LoVo (cell line): Measurements from ENCODE around the gene SCRN2.

Experiments
- DNase-seq: peaks from one replicate; pipeline ENCODE4 v3.0.0-alpha.2; 2016; ENCODE audit warnings: low spot score

The SCRN2 gene

DNA sequence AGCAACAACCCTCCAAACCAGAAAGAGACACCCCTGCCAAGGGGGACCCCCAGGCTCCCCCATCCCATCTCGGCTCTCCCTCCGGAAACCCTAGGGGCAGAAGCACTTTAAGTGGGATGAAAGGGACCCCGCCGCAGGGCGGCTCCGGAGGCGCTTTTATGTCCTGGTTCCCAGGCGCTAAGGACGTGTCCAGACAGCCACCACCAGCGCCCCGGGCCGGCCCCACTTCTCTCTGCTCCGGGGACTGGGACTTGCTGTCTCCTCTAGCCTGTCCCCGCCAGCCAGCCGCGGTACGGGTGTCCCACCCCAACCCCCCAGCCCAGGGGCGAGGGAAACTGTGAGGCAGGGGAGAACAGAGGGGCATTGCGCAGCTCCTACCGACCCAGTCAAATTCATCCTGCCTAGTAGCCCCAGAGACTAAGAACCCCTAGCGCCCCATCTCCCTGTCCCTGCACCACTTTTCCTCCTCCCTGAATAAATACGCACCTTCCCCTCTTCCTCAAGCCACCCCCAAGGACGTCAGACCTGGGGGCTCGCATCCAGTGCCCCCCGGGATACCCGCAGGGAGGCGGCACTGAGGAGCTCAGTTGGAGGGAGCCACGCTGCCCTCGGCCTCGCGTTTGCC lies 5.8 kb upstream of the SCRN2 start:
- DNase-seq = no peak

DNA sequence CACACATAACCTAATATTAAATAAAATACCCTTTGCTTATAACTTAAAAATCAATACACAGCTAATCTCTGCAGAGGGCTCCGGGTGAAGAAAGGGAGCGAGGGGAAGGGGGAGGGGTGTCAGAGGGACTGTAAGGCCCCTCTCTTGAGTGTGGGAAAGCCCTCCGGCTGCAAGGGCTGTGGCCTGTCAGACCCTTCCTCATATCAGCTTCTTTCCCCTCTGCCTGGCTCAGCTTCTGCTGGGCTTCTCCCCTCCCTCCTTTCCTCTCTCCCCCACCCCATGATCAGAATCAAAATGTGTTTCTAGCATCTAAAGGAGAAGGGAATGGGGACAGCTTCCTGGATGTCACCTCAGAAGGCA lies 4.6 kb upstream of the SCRN2 start:
- no peak for DNase-seq

DNA sequence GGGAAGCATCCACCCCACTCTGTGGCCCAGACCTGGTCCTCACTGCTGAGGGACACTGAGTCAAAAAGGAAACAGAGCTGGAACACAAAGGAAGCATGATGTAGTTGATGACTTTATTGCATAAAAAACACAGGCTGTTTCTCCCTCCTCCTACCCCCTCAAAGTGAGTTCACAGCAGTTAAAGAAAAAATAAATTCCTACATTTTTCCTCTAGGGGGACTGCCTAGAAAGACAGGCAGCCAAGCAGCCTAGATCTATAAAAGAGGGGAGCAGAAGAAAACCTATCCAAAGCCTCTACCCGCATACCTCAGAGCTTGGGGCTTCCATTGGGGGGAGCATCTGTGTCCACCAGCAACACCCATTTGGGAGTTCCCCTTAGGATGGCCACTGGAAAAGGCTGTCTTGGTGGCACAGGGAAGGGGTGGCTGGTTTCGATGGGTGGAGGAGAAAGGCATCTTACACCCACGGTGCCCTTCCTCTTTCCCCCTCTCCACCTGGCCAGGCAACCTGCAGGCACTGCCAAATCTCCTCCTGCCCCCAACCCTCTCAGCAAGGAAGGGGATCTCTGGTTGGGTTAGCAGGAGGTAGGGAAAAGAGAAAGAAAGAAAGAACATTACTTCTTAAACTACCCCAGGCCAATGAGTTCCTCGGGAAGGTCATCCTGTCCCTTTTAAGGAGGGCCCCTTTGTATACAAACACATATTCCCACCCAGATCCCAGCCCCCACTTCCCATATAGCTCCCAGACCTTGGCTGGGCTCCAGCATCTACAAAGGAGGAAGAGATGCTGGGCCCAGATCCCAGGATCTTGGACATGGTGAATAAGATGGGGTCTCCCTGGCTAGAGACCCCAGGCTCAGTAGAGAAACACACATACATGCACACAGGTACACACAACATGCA lies 4.0 kb upstream of the SCRN2 start:
- DNase-seq = no peak

DNA sequence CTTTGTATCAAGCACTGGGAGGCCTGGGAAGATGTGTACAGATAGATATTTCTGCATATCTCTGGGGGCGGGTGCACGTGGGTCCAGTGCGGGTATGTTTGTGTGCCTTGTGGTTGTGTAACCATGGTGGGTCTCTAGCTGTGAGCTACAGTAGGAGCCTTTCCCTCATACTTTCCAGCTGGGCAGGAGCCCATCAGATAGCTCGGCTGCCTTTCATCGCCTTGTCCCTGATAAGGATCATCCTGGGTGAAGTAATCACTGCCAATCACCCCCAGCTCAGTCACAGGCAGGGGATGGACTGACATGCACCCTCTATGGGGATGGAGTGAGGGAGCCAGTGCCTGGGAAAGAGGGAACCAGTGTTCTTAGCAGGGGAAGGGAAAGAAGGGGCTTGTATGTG lies 3.2 kb upstream of the SCRN2 start:
- DNase-seq = no peak

DNA sequence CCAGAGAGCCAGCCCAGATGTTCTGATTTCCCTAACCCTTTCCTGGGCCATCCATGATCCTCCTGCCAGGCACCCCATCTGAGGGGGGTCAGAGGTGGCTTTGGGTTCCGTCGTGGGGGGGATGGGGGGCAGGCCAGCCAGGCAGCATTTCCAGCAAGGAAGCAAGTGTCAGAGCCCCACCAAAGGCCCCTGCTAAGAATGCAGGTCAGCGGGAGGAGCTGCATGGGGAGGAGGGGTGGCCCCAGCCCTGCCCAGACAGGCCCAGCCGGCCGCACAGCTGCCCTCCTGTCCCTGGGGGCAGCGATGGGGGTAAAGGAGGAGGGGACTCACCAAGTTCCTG lies 2.3 kb upstream of the SCRN2 start:
- DNase-seq = no peak

DNA sequence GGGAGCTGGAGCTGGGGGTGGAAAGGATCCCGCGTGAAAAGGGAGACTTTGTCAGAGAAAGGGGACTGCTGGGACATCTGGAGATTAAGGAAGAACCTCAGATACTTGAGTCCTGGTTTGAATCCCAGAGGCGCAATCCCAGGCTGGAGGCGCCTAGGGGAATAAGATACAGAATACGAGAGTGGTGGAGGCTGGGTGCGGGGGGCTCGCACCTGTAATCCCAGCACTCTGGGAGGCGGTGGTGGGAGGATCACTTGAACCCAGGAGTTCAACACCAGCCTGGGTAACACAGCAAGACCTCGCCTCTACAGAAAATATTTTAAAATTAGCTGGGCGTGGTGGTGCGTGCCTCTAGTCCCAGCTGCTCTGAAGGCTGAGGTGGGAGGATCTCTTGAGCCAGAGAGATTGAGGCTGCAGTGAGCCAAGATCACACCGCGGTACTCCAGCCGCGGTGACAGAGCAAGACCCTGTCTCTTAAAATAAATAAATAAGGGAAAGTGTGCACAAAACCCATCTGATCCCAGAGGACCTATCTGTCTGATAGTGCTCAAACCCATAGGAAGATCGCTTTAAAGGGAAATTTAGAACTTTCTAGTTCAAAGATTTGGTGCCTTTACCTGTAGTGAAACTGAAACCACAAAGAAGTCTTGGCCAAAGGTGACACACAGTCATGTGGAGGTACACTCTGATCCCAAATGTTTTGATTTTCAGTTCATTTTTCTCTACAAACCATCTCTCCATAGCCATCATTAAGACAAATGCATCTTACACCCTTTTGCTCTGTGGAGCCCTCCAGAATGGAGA lies 617 bp upstream of the SCRN2 start:
- peak; percentile 14 for DNase-seq

DNA sequence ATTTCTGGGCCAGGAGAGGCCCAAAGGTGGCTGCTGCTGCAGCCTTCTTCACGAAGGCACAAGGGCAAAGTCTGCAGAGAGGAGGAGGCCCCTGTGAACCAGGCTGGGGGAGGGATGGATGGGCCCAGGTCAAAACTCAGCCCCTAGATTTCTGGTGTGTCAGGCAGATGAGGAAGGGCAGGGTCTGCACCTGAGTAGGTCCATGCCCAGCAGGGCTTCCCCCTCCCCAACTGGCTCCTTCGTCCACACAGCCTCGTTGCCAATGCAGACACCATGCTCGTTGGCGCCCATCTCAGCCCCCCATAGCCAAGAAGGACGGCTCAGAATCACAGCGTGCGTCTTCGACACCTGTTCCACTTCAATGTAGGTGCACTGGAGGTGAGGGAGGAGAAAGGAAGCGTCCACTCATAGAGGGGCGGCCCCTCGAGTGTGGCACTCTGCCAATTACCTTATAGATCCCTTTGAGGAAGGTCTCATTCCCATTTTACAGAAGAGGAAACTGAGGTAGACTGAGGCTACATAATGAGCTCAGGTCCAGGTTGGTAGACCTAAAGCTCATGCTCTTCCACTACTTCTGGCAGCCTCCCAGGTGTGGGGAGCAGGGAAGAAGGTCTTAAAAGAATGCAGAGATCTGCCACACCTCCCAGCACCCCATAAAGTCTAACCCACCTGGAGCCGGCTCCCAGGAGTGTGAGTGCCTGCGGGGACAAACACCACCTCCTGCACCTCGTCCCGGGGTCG lies 902 bp downstream of the SCRN2 start:
- no peak for DNase-seq

DNA sequence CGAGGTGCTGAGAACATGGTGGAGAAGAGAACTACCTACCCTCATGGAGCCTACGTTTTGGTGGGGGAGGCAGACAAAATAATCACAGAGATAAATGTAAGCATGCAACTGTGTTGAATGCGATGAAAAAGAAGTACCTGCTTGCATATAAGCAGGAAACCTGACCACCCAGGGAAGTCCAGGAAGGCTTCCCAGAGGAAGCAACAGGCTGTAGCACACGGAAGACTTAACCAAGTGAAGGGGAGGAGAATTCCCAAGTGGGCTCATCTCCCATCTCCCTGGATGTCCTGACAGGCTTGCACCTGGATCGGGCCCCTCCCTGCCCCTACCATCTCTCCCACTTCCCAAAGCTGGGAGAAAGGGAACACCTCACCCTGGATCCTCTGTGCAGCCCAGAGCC lies 2.0 kb downstream of the SCRN2 start:
- DNase-seq = no peak

DNA sequence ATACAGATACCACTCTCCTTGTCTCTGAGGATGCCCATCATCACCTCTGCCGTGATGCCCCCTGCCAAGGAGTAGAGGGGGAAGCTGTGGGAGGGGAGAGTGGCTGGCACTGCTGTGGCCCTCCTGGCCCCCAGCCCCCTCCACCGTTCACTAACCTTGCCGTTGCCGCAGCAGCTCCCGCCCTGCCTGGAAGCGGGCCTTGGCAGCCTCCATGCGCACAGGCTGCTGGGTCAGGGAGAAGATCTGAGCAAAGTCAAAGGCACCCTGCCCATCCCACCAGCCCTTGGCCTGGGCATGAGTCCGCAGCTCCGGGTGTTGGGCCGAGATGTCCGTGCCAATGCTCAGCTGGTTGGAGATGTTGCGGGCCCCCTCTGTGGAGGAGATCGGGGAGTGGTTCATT lies 2.4 kb downstream of the SCRN2 start:
- DNase-seq = no peak

DNA sequence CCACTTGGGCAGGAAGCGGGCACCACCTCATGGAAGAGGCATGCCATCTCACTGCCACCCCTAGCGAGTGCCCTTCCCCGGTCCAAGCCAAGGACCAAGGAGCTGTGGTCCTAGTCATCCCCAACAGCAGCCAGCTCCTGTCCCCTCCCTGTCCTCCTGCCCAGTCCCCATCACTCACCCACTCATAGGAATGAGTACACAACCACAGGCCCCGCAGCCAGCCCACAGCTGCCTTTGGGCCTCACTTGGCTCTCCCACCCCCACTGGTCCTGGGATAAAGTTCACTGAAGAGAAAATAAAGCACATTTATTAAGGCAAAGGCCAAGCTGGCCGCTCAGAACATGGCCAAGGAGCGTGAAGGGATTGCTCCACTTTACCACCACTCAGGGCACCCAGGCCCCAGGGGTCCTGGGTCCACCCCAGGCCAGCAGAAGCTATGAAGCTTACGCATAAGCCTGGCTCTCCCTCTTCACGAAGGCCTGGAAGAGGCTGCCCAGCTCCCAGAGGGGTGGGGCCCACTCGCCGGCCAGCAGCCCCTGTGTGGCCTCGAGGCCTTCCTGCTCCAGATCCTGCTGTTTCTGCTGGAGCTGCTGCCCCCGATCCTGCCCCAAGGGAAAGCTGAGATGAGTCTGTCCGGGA lies 3.6 kb downstream of the SCRN2 start:
- DNase-seq = no peak

DNA sequence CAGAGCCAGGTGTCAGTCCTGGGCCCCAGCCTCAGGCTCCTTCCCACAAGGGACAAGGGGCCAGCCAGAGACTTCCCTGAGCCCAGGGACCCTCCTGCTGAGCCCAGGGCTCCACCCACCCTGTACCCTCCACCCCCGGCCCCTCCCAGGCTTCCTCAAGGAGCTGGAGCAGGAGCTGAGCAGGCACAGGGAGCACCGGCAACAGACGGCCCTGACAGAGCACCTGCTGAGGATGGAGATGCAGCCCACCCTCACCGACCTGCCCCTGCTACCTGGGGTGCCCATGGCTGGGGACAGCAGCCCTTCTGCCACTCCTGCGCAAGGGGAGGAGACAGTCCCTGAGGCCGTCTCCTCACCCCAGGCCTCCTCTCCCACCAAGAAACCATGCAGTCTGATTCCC lies 4.5 kb downstream of the SCRN2 start:
- DNase-seq = no peak

DNA sequence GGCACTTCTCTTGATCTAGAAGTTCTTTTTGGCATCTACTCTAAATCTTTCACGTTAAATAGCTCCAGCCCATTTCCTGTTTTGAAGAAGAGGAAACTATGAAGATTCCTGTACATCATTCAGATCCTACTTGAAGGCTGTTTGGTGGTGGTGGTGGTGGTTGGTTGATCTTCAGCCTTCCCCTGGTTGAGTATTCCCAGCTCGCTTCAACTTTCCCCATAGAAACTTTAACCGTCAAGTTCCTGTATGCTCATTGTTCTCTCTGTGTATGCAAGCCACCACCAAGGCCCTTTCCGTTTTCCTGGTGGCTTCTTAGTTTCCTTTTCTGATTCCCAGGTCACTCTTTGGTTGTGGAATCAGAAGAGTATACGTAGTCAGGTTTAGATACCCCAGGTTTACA lies 6.3 kb downstream of the SCRN2 start:
- DNase-seq = no peak

DNA sequence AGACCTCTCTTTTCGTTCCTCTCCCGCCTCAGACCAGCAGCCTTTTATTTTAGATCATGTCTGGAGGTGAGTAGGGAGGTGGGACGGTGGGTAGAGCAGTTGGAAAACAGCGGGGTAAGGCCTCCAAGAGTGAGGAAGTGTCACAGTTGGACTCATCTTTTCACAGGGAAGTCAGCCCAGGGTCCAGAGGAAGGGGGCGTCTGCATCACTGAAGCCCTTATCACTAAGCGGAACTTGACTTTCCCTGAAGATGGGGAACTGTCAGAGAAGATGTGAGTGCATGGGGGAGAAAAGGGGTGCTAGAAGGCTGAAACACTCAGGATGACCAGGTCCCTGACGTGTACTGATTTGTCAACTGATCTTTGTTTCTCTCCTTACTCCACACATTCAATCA lies 9.1 kb downstream of the SCRN2 start:
- no peak for DNase-seq

DNA sequence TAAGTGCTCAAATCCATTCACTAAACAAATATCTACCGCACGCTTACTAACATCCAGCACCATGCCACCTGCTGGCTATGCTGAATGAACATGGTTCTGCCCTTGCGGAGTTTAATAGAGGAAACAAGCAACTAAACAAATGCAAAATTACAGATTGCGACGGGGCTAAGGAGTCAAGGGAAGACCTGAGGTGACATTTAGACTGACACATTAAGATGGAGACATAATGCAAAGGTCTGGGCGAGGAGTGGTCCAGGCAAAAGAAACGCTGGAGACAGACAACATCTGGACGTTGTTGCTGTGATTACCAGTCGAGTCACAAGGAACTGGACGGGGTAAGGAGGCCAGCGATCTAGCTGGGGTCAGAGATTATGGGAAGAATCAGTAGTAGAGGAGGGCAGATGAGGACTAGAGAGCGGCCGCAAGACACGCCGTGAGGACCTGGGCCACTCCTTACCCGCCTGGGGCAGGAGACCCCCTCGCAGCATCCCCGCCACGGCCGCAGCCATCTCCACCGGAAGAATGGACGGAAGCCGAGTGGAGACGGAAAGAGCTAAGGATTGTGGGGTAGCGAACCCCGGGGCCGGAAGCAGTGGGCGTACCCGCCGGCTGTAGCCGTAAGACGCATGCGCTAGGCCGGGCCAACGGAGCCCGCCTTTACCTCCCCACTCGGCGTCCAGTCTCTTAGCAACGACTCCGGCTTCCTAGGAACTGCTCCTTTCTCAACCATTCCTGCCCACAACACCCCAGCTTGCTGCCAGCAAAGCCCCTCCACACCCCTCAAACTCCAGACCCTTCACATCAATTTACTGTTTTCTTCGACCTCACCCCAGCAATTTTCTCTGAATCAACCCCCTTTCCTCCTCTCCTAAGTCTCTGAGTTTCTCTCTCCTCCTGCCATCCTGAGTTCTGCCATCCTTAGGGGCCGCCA lies 9.8 kb downstream of the SCRN2 start, which contains the start of the genes LRRC46 and MRPL10:
Gene LRRC46 (plus strand): TSS at position 668 of the 931 bp plus-strand sequence. CDS start 320 bp downstream, outside the sequence.
Gene MRPL10 (minus strand): TSS at position 539 of the 931 bp plus-strand sequence. CDS start 30 bp downstream, at position 509.
- DNase-seq = peak; percentile 97

DNA sequence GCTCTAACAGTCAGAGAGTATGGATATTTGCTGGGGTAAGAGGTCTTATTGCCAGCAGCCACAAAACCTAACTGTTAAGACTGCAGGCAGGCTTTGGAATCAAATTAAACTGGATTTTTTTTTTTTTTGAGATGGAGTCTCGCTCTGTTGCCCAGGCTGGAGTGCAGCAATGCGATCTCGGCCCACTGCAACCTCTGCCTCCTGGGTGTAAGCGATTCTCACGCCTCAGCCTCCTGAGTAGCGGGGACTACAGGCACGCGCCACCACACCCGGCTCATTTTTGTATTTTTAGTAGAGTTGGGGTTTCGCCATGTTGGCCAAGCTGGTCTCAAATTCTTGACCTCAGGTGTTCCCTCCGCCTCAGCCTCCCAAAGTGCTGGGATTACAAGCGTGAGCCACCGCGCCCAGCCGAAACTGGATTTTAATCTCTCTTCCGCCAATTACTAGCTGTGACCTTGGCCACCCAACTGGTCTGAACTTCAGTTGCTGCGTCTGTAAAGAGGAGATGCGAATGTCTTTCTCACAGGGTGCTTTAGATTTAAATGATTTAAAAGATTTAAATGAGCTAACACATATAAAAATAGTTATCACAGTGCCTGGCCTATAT lies 10.6 kb downstream of the SCRN2 start:
- no peak for DNase-seq

DNA sequence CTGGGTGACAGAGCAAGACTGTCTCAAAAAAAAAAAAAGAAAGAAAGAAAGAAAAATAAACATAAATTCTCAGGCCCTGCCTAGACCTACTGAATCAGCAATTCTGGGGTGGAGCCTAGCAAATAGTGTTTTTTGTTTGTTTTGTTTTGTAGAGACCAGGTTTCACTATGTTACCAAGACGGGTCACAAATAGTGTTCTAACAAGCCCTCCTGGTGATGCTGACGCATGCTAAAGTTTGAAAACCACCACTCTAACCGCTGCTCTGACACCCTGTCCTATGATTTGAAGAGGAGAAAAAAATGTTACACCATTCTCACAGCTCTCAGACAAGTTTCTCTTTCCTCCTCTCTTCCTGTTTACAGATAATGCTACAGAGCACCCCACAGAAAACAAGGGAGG lies 11.2 kb downstream of the SCRN2 start:
- no peak for DNase-seq

DNA sequence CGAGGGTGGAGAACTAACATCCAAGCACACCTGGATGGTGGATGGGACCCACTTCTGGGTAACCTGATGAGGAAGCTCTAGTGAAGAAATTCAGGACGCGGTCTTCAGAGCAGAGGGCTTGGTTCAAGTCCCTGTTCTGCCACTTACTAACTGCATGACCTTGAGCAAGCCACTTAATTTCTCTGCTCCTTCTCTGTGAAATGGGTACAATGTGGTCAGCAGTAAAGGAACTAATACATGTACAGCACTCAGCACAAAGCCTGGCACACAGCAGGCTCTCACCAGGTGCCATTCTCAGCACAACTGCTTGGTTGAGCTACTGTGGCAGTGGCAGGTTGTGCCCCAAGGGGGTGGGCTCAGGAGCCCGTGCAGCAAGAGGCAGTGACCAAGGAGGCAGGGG lies 17.6 kb downstream of the SCRN2 start:
- no peak for DNase-seq

DNA sequence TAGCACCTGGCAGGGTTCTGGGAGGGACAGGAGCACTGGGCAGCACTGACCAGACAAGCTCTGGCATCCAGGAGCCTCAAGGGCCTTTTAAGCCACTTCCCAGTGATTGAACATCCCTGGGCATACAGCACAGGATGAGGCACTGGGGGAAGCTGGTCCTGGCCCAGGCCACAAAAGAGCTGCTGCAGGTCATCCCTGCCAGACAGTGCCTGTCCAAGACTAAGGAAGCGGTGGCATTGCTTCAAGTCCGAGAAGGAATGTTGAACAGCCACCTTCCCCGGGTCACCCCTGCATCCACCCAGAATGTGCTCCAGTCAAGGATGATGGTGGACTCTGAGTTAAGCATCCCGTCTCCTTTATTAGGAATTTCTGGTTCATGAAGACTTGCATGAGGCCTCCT lies 18.3 kb downstream of the SCRN2 start:
- DNase-seq = no peak

DNA sequence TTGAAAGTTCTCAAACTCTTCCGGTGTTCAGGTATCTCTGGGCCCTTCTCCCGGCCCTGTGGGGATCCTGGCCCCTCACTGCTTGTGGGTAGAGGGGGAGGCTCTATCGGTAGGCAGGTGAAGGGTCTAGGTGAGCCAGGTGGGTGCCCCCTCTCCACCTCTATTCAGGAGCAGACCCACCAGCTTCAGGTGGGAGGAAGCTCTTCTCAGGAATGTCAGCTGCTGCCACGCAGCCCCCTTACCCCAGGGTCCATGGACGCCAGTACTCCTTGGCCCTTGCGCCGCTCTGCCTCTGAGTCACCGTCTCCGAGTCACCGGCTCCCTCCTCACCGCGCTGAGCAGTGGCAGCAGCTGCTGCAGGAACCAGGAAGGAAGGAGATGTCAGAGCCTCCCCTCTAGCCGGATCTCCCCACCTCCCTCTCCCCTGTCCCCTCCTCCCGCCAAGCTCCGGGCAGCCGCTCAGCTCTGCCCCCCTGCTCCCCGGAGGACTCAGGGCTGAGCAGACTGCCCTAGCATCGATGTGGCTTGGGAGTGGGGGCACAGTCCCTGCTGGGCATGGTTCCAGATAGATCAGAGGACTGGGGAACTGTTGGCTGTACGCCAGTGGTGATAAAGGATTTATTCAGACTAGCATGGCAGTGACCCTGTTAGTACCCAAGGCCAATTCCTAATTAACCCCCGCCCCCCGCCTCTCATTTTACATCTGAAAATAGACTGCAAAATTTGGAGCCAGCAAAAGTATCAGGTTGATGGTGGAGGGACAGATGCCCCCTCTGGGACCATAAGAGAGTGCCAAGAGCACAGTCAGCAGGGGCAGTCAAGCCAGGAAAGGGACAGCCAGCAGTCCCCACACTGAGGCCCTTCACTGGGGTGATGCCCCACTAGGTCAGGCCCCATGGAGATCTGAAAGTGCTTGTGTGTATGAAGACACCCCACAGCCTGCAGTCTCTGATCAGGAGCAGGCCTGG lies 19.4 kb downstream of the SCRN2 start, which contains the start of gene OSBPL7:
Gene OSBPL7 (minus strand): TSS at position 371 of the 968 bp plus-strand sequence. CDS start 1,516 bp downstream, outside the sequence.
- peak; percentile 83 for DNase-seq
